ENCODE results near the gene P3H3. TPM values are rescaled to one million over a fixed set of nuclear protein-coding genes. Genes with fewer than 3 reads are reported as not detected.

Gene P3H3
- total and polyA plus RNA-seq, 9 of the 15 experiments (the other 6 are each of a cell fraction or from before 2014, with no cell fraction given), result 0.03 to 15.0 (median 4.8) TPM

DNA sequence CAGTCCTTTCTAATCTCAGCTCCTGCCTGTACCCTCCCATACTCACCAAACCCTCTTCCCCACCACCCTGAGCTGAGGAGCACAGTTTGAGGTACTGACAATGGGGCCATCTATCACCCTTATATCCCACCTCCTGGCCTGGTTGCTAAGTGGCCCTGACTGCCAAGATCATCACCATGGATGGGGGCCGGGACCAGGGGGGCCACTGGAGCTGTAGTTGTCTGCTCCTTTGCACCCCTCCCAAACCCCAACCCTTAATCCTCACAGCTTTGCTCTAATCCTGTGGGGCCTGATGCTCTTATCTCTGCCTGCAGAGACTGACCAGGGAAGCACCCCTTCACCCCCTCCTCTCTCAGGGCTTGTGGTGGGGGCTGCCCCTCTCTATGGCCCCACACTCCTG is 12.1 kb downstream of the P3H3 start:
- H3K4me3 ChIP-seq, result no peak overlapping the region
- intact Hi-C loops (cut with micrococcal nuclease) (no loop called here), in situ Hi-C loops (cut with MboI) (no loop called here)
- H3K9me3 ChIP-seq (replicated peaks; ENCODE audit: control insufficient read depth, insufficient read depth, low read depth, low read length), result no peaks in the 10 kb centered on the region
- FAIRE-seq, result peak; percentile 19
- 0% methylated on average over 1 of the region's 1 CpG for WGBS (ENCODE audit: insufficient coverage, low coverage, missing lambda C conversion rate)
- H4K20me1 ChIP-seq (replicated peaks; ENCODE audit: control insufficient read depth, insufficient read depth, low read length), result no peaks in the 10 kb centered on the region; the same call in 1 of the 2 replicates
- H3K9ac ChIP-seq (ENCODE audit: insufficient read depth in 1 of 2, low read depth in 2 of 2, low read length in 2 of 2), result 0 out of 4 replicates have a peak overlapping the region, but pooled peaks of 1 of the 2 experiments have one; percentile 7
- H3K36me3 ChIP-seq (ENCODE audit: control insufficient read depth, insufficient read depth, low read length), result peaks cover 61% of the 10 kb centered on the region; the same call in 2 of the 3 replicates
- no peak overlapping the region for H3K4me2 ChIP-seq (ENCODE audit: insufficient read depth, low read length)
- peak; percentile 8; the same call in 1 of the 3 replicates for ATAC-seq
- no peak overlapping the region for H2AFZ ChIP-seq (ENCODE audit: low read depth, low read length)
- BruUV-seq (replicated peaks), result no TSS peak
- H3K27me3 ChIP-seq (ENCODE audit: control insufficient read depth in 2 of 2, insufficient read depth in 2 of 2, low read length in 2 of 2), result no peaks in the 10 kb centered on the region
- ChIA-PET POLR2A (interaction anchor here (1.7 to 4.7 kb wide), 4 partner anchors 8 to 27 kb away, joined by 7 to 39 read pairs (median 10); partner anchors contain the start of genes CDCA3, TPI1 and USP5), CTCF (ENCODE audit: low intra/inter-chr PET ratio) (no interaction called here)
- TF ChIP-seq, protein P1, sequence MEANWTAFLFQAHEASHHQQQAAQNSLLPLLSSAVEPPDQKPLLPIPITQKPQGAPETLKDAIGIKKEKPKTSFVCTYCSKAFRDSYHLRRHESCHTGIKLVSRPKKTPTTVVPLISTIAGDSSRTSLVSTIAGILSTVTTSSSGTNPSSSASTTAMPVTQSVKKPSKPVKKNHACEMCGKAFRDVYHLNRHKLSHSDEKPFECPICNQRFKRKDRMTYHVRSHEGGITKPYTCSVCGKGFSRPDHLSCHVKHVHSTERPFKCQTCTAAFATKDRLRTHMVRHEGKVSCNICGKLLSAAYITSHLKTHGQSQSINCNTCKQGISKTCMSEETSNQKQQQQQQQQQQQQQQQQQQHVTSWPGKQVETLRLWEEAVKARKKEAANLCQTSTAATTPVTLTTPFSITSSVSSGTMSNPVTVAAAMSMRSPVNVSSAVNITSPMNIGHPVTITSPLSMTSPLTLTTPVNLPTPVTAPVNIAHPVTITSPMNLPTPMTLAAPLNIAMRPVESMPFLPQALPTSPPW (CRISPR knock-in tag; IDR thresholded peaks at IDR 0.05), result peak; percentile 81
- 0 out of 2 replicates have a peak, but pooled peaks have one; percentile 32 for TF ChIP-seq TEAD4 (IDR thresholded peaks at IDR 0.05; ENCODE audit: low read length)
- TF ChIP-seq TEAD4 (CRISPR knock-in tag; IDR thresholded peaks at IDR 0.05; ENCODE audit: borderline replicate concordance), result no peak
- no peak for TF ChIP-seq ZNF707 (CRISPR knock-in tag; conservative IDR thresholded peaks at IDR 0.05)
- TF ChIP-seq TCF3 (CRISPR knock-in tag; IDR thresholded peaks at IDR 0.05), result peak; percentile 40; the same call in 1 of the 2 replicates
- 0 out of 2 replicates have a peak, but pooled peaks have one; percentile 52 for TF ChIP-seq ARID1B (IDR thresholded peaks at IDR 0.05)
- TF ChIP-seq TAL1 (IDR thresholded peaks at IDR 0.05), result peak; percentile 56; the same call in 1 of the 2 replicates
- peak; percentile 46 for TF ChIP-seq CBFA2T2 (conservative IDR thresholded peaks at IDR 0.05)
- no peak for TF ChIP-seq GATAD2A (IDR thresholded peaks at IDR 0.05)
- TF ChIP-seq NCOR1 (IDR thresholded peaks at IDR 0.05), result peak; percentile 34; the same call in 1 of the 2 replicates
- TF ChIP-seq CBFA2T3 (IDR thresholded peaks at IDR 0.05), result peak; percentile 68
- H3K27ac ChIP-seq (ENCODE audit: extremely low read depth, low read depth, low read length), result no peak overlapping the region
- peaks cover 10 to 48% of the 10 kb centered on the region in 2 experiments; a peak in 4 of 5 replicates for H3K4me1 ChIP-seq (replicated peaks in 1 of 2; ENCODE audit: control insufficient read depth in 2 of 2, insufficient read depth in 2 of 2, low read length in 2 of 2)
- DNase-seq (ENCODE audit: extremely low read depth in 1 of 4, low spot score in 3 of 4), result peak; percentile 26 to 53 (median 29)
- H3K79me2 ChIP-seq (ENCODE audit: control insufficient read depth, insufficient read depth, low read length), result no peaks in the 10 kb centered on the region
- H3K9me1 ChIP-seq (ENCODE audit: control insufficient read depth, insufficient read depth, low read length), result no peaks in the 10 kb centered on the region

All from K562 (cell line).